ENCODE measurements around the gene SUGCT.
"Not testable (repeated sequence)": the region's sequence is repeated elsewhere in the genome, so short reads cannot be mapped to it uniquely, and the experiment has no call there.

SUGCT gene

GRCh38 chr7:40267583-40267982 lies 132.8 kb downstream of the SUGCT start:
- Histone ChIP-seq H3K4me1 (ENCODE audit: insufficient read depth, low read length) (peaks cover 23% of the 10 kb centered on the region), H3K9me3 (ENCODE audit: insufficient read depth, low read length, severe bottlenecking) (no peaks in the 10 kb centered on the region), H3K27ac (ENCODE audit: low read length) (no peak overlapping the region), H3K36me3 (ENCODE audit: insufficient read depth, low read length) (no peaks in the 10 kb centered on the region), H2AFZ (ENCODE audit: low read depth, low read length) (no peak overlapping the region), H3K4me2 (ENCODE audit: insufficient read depth, low read length) (no peak overlapping the region), H3K4me3 (ENCODE audit: low read depth in 1 of 2, low read length in 2 of 2) (no peak overlapping the region), H3K9ac (ENCODE audit: low read depth, low read length) (no peak overlapping the region), H3K79me2 (ENCODE audit: insufficient read depth, low read length) (no peaks in the 10 kb centered on the region), H3K27me3 (ENCODE audit: insufficient read depth, low read length, poor library complexity) (no peaks in the 10 kb centered on the region), H4K20me1 (ENCODE audit: insufficient read depth, low read length) (no peaks in the 10 kb centered on the region)
- no peak for ATAC-seq (ENCODE audit: insufficient read depth, low read depth)
- no peak for TF ChIP-seq EZH2 (IDR thresholded peaks at IDR 0.05; ENCODE audit: borderline replicate concordance, low read depth, low read length, severe bottlenecking)
- TF ChIP-seq CTCF (IDR thresholded peaks at IDR 0.05; ENCODE audit: borderline replicate concordance, extremely low read depth, low read length, poor library complexity, severe bottlenecking), result no peak
- DNase-seq, result no peak

- H3K79me2 ChIP-seq (ENCODE audit: insufficient read depth, low read length); H3K4me2 ChIP-seq (ENCODE audit: insufficient read depth, low read length); H3K9ac ChIP-seq (ENCODE audit: low read depth, low read length); H3K36me3 ChIP-seq (ENCODE audit: insufficient read depth, low read length); H3K27ac ChIP-seq (ENCODE audit: low read length); H3K4me3 ChIP-seq (ENCODE audit: low read depth in 1 of 2, low read length in 2 of 2); ATAC-seq (ENCODE audit: insufficient read depth, low read depth); H2AFZ ChIP-seq (ENCODE audit: low read depth, low read length); H4K20me1 ChIP-seq (ENCODE audit: insufficient read depth, low read length); DNase-seq; H3K27me3 ChIP-seq (ENCODE audit: insufficient read depth, low read length, poor library complexity); H3K9me3 ChIP-seq (ENCODE audit: insufficient read depth, low read length, severe bottlenecking): not testable (repeated sequence)
- peaks cover 12% of the 10 kb centered on the region for H3K4me1 ChIP-seq (ENCODE audit: insufficient read depth, low read length)
Observed at GRCh38 chr7:40268810-40269209, 134.0 kb downstream of the SUGCT start.

- no peak for ATAC-seq (ENCODE audit: insufficient read depth, low read depth)
- Histone ChIP-seq H3K27ac (ENCODE audit: low read length) (no peak overlapping the region), H3K4me2 (ENCODE audit: insufficient read depth, low read length) (no peak overlapping the region), H2AFZ (ENCODE audit: low read depth, low read length) (no peak overlapping the region), H3K79me2 (ENCODE audit: insufficient read depth, low read length) (no peaks in the 10 kb centered on the region), H4K20me1 (ENCODE audit: insufficient read depth, low read length) (no peaks in the 10 kb centered on the region), H3K9ac (ENCODE audit: low read depth, low read length) (no peak overlapping the region), H3K36me3 (ENCODE audit: insufficient read depth, low read length) (no peaks in the 10 kb centered on the region), H3K4me3 (ENCODE audit: low read depth in 1 of 2, low read length in 2 of 2) (no peak overlapping the region), H3K9me3 (ENCODE audit: insufficient read depth, low read length, severe bottlenecking) (no peaks in the 10 kb centered on the region), H3K27me3 (ENCODE audit: insufficient read depth, low read length, poor library complexity) (no peaks in the 10 kb centered on the region), H3K4me1 (ENCODE audit: insufficient read depth, low read length) (peaks cover 6% of the 10 kb centered on the region; the same call in 1 of the 2 replicates)
- TF ChIP-seq EZH2 (IDR thresholded peaks at IDR 0.05; ENCODE audit: borderline replicate concordance, low read depth, low read length, severe bottlenecking) (no peak), CTCF (IDR thresholded peaks at IDR 0.05; ENCODE audit: borderline replicate concordance, extremely low read depth, low read length, poor library complexity, severe bottlenecking) (no peak)
- no peak for DNase-seq
Observed at GRCh38 chr7:40276061-40276460, 141.3 kb downstream of the SUGCT start.

- DNase-seq (no peak), ATAC-seq (ENCODE audit: insufficient read depth, low read depth) (no peak; the same call in 2 of the 3 replicates)
- TF ChIP-seq CTCF (IDR thresholded peaks at IDR 0.05; ENCODE audit: borderline replicate concordance, extremely low read depth, low read length, poor library complexity, severe bottlenecking) (no peak), EZH2 (IDR thresholded peaks at IDR 0.05; ENCODE audit: borderline replicate concordance, low read depth, low read length, severe bottlenecking) (no peak)
- H3K4me1 ChIP-seq (ENCODE audit: insufficient read depth, low read length), result peaks cover 6% of the 10 kb centered on the region; the same call in 1 of the 2 replicates
- H3K27ac ChIP-seq (ENCODE audit: low read length), result no peak overlapping the region
- no peak overlapping the region for H2AFZ ChIP-seq (ENCODE audit: low read depth, low read length)
- H3K9me3 ChIP-seq (ENCODE audit: insufficient read depth, low read length, severe bottlenecking), result no peaks in the 10 kb centered on the region
- no peak overlapping the region for H3K4me2 ChIP-seq (ENCODE audit: insufficient read depth, low read length)
- no peaks in the 10 kb centered on the region for H3K36me3 ChIP-seq (ENCODE audit: insufficient read depth, low read length)
- no peak overlapping the region for H3K4me3 ChIP-seq (ENCODE audit: low read depth in 1 of 2, low read length in 2 of 2)
- H3K27me3 ChIP-seq (ENCODE audit: insufficient read depth, low read length, poor library complexity), result no peaks in the 10 kb centered on the region
- no peak overlapping the region for H3K9ac ChIP-seq (ENCODE audit: low read depth, low read length)
- no peaks in the 10 kb centered on the region for H3K79me2 ChIP-seq (ENCODE audit: insufficient read depth, low read length)
- H4K20me1 ChIP-seq (ENCODE audit: insufficient read depth, low read length), result no peaks in the 10 kb centered on the region
Observed at GRCh38 chr7:40279991-40280390, 145.2 kb downstream of the SUGCT start.

All from DND-41 (cell line).